Measurements from ENCODE around the gene TDP1. TPM values are rescaled to one million over a fixed set of nuclear protein-coding genes. Genes with fewer than 3 reads are reported as not detected.

TDP1 gene
- total and polyA plus RNA-seq, 2 of the 13 experiments (the other 11 are each of a cell fraction or from before 2014, with no cell fraction given) = 16.4 to 31.2 TPM

DNA sequence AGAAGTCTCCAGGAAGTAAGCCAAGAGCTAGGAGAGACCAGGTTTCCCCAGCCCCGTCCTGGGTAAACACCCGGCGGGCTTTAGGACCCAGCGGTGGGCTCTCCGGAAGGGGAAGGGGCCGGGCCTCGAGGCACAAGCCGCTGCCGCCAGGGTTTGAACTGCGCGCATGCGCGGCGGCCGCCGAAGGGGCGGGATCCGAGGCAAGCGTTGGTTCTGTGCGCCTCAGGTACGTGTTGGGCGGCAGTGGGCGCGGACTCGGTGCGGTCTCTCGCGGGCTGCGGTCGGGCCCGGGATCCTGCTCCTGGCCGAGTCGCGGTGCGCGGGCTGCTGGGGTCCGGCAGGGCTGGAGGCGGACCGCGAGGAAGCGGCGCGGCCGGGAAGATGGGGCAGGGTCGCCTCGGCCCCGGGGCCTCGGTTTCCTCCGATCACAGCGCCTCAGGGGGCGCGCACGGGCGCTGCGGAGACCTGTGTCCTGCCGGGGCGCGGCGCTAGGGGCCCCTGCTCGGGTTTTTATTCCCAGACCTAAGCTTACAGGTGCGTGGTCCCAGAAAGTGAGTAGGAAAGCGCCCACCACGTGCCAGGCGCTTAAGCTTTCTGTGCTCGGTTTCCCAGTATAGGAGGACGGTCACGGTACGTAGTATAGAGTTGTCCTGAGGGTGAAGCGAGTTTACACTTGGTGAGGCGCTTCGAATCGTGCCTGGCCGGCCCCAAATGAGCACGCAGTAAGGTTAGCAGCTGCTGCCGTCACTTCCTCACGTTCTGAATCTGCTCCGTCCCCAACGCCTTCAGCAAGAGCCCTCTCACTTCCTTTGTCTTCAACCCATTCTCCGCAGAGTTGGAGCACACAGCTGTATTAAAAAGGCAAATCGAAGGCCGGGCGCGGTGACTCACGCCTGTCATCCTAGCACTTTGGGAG, at the start of gene TDP1 (continued):
- TF ChIP-seq ZFAT (CRISPR knock-in tag; conservative IDR thresholded peaks at IDR 0.05) (no peak), ZFY (CRISPR knock-in tag; IDR thresholded peaks at IDR 0.05) (peak; percentile 97), ZSCAN31 (CRISPR knock-in tag; IDR thresholded peaks at IDR 0.05; ENCODE audit: low read depth) (peak; percentile 67; the same call in 1 of the 2 replicates), ZNF10 (CRISPR knock-in tag; IDR thresholded peaks at IDR 0.05; ENCODE audit: borderline replicate concordance, low read depth) (no peak), ZBTB7B (CRISPR knock-in tag; IDR thresholded peaks at IDR 0.05) (peak; percentile 53), TP53 (CRISPR knock-in tag; conservative IDR thresholded peaks at IDR 0.05) (0 out of 2 replicates have a peak, but pooled peaks have one; percentile 52), NBN (conservative IDR thresholded peaks at IDR 0.05) (no peak), KLF9 (CRISPR knock-in tag; IDR thresholded peaks at IDR 0.05; ENCODE audit: low read depth) (peak; percentile 87; the same call in 1 of the 2 replicates), STAT5B (CRISPR knock-in tag; IDR thresholded peaks at IDR 0.05) (no peak), ZFP37 (CRISPR knock-in tag; IDR thresholded peaks at IDR 0.05; ENCODE audit: borderline replicate concordance) (no peak), KDM1A (CRISPR knock-in tag; IDR thresholded peaks at IDR 0.05) (no peak), KLF12 (CRISPR knock-in tag; IDR thresholded peaks at IDR 0.05; ENCODE audit: borderline replicate concordance) (peak; percentile 63; the same call in 1 of the 2 replicates), KLF16 (CRISPR knock-in tag; IDR thresholded peaks at IDR 0.05) (peak in 1 of 2 experiments; percentile 77; a peak in 2 of 4 replicates), ZSCAN25 (CRISPR knock-in tag; IDR thresholded peaks at IDR 0.05) (no peak)
- TF ChIP-seq, protein P1, sequence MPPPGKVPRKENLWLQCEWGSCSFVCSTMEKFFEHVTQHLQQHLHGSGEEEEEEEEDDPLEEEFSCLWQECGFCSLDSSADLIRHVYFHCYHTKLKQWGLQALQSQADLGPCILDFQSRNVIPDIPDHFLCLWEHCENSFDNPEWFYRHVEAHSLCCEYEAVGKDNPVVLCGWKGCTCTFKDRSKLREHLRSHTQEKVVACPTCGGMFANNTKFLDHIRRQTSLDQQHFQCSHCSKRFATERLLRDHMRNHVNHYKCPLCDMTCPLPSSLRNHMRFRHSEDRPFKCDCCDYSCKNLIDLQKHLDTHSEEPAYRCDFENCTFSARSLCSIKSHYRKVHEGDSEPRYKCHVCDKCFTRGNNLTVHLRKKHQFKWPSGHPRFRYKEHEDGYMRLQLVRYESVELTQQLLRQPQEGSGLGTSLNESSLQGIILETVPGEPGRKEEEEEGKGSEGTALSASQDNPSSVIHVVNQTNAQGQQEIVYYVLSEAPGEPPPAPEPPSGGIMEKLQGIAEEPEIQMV (CRISPR knock-in tag; IDR thresholded peaks at IDR 0.05; ENCODE audit: low read depth) = 0 out of 2 replicates have a peak, but pooled peaks have one; percentile 27
- TF ChIP-seq, protein P2, sequence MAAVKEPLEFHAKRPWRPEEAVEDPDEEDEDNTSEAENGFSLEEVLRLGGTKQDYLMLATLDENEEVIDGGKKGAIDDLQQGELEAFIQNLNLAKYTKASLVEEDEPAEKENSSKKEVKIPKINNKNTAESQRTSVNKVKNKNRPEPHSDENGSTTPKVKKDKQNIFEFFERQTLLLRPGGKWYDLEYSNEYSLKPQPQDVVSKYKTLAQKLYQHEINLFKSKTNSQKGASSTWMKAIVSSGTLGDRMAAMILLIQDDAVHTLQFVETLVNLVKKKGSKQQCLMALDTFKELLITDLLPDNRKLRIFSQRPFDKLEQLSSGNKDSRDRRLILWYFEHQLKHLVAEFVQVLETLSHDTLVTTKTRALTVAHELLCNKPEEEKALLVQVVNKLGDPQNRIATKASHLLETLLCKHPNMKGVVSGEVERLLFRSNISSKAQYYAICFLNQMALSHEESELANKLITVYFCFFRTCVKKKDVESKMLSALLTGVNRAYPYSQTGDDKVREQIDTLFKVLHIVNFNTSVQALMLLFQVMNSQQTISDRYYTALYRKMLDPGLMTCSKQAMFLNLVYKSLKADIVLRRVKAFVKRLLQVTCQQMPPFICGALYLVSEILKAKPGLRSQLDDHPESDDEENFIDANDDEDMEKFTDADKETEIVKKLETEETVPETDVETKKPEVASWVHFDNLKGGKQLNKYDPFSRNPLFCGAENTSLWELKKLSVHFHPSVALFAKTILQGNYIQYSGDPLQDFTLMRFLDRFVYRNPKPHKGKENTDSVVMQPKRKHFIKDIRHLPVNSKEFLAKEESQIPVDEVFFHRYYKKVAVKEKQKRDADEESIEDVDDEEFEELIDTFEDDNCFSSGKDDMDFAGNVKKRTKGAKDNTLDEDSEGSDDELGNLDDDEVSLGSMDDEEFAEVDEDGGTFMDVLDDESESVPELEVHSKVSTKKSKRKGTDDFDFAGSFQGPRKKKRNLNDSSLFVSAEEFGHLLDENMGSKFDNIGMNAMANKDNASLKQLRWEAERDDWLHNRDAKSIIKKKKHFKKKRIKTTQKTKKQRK (IDR thresholded peaks at IDR 0.05; ENCODE audit: low read length) = no peak
- TF ChIP-seq, protein P3, sequence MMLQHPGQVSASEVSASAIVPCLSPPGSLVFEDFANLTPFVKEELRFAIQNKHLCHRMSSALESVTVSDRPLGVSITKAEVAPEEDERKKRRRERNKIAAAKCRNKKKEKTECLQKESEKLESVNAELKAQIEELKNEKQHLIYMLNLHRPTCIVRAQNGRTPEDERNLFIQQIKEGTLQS (CRISPR knock-in tag; IDR thresholded peaks at IDR 0.05) = no peak; the same call in 1 of the 2 replicates
- TF ChIP-seq, protein P4, sequence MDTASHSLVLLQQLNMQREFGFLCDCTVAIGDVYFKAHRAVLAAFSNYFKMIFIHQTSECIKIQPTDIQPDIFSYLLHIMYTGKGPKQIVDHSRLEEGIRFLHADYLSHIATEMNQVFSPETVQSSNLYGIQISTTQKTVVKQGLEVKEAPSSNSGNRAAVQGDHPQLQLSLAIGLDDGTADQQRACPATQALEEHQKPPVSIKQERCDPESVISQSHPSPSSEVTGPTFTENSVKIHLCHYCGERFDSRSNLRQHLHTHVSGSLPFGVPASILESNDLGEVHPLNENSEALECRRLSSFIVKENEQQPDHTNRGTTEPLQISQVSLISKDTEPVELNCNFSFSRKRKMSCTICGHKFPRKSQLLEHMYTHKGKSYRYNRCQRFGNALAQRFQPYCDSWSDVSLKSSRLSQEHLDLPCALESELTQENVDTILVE (CRISPR knock-in tag; IDR thresholded peaks at IDR 0.05) = 0 out of 2 replicates have a peak, but pooled peaks have one; percentile 48
- TF ChIP-seq, protein P5, sequence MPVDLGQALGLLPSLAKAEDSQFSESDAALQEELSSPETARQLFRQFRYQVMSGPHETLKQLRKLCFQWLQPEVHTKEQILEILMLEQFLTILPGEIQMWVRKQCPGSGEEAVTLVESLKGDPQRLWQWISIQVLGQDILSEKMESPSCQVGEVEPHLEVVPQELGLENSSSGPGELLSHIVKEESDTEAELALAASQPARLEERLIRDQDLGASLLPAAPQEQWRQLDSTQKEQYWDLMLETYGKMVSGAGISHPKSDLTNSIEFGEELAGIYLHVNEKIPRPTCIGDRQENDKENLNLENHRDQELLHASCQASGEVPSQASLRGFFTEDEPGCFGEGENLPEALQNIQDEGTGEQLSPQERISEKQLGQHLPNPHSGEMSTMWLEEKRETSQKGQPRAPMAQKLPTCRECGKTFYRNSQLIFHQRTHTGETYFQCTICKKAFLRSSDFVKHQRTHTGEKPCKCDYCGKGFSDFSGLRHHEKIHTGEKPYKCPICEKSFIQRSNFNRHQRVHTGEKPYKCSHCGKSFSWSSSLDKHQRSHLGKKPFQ (CRISPR knock-in tag; IDR thresholded peaks at IDR 0.05; ENCODE audit: insufficient replicate concordance) = no peak
- TF ChIP-seq, protein P6, sequence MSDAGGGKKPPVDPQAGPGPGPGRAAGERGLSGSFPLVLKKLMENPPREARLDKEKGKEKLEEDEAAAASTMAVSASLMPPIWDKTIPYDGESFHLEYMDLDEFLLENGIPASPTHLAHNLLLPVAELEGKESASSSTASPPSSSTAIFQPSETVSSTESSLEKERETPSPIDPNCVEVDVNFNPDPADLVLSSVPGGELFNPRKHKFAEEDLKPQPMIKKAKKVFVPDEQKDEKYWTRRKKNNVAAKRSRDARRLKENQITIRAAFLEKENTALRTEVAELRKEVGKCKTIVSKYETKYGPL (CRISPR knock-in tag; IDR thresholded peaks at IDR 0.05) = no peak

Measured in HepG2 (cell line).